HepG2 (cell line): ENCODE results near the gene SNIP1. TPM values are rescaled to one million over a fixed set of nuclear protein-coding genes. Genes with fewer than 3 reads are reported as not detected.

ENCODE experiments used
- BCL3 ChIP-seq: sonication (generic); formaldehyde crosslinking; IDR thresholded peaks from 2 replicates; pipeline ENCODE4 v1.5.1; 2020; ENCODE audit warnings: mild to moderate bottlenecking, missing genetic modification reagents, moderate library complexity
- FOSL2 ChIP-seq: sonication (generic); formaldehyde crosslinking; IDR thresholded peaks from 2 replicates; pipeline ENCODE4 v1.4.0; 2020; ENCODE audit warnings: missing genetic modification reagents
- HINFP ChIP-seq: sonication (generic); formaldehyde crosslinking; IDR thresholded peaks from 2 replicates; pipeline ENCODE4 v1.4.0; 2020; ENCODE audit warnings: low read depth, mild to moderate bottlenecking, missing genetic modification reagents
- HNRNPL ChIP-seq: fragments of 200-400 bp; formaldehyde crosslinking; IDR thresholded peaks from 2 replicates; pipeline ENCODE4 v1.6.1; 2017; ENCODE audit warnings: mild to moderate bottlenecking, low read depth, low read length
- NFIC ChIP-seq: IDR thresholded peaks from 2 replicates; pipeline ENCODE4 v1.6.1; 2012; ENCODE audit warnings: mild to moderate bottlenecking, low read length, inconsistent platforms
- RXRB ChIP-seq: IDR thresholded peaks from 2 replicates; pipeline ENCODE4 v1.6.1; 2016; ENCODE audit warnings: borderline replicate concordance, missing genetic modification reagents, missing compliant biosample characterization
- XRCC5 ChIP-seq: fragments of 200-400 bp; formaldehyde crosslinking; optimal IDR thresholded peaks from 2 replicates; pipeline ENCODE3; 2017; ENCODE audit warnings: mild to moderate bottlenecking, low read length
- ZNF225 ChIP-seq: sonication (generic); formaldehyde crosslinking; IDR thresholded peaks from 2 replicates; pipeline ENCODE4 v1.4.0; 2020; ENCODE audit warnings: mild to moderate bottlenecking, missing genetic modification reagents
- ZNF629 ChIP-seq: sonication (generic); formaldehyde crosslinking; conservative IDR thresholded peaks from 2 replicates; pipeline ENCODE4 v1.5.0; 2020; ENCODE audit warnings: missing genetic modification reagents
- ZNF644 ChIP-seq: IDR thresholded peaks from 2 replicates; pipeline ENCODE4 v1.6.1; 2016; ENCODE audit warnings: low read depth
- ZNF777 ChIP-seq: sonication (generic); formaldehyde crosslinking; IDR thresholded peaks from 2 replicates; pipeline ENCODE4 v1.4.0; 2020; ENCODE audit warnings: missing genetic modification reagents
- polyA plus RNA-seq, 8 experiments: library from polyadenylated mRNA; depleted of rRNA in 3 of 8; stranded (reverse) in 7 of 8; unstranded in 1 of 8; fragments of >200 nt; fragmentation: Illumina TruSeq in 4 of 8; extraction: Trizol in 4 of 8; gene quantifications; 2 replicates each; pipeline versions ENCODE4 v1.2.1 to v1.2.3, GENCODE V29; 2011 to 2016; ENCODE audit warnings: low read depth in 4 of 8, missing spikeins in 1 of 8, mixed read lengths in 1 of 8; ENCODE audit not compliant: insufficient read depth in 1 of 8
- total RNA-seq, 5 experiments: library from RNA; depleted of rRNA; stranded (reverse); fragments of >200 nt; fragmentation: Illumina TruSeq; extraction: Trizol; gene quantifications; 2 replicates each; pipeline ENCODE4 v1.2.3, GENCODE V29; 2016; ENCODE audit warnings: low read depth in 1 of 5
- TF ChIP-seq, protein P1 (sequence below): sonication (generic); formaldehyde crosslinking; IDR thresholded peaks from 2 replicates; pipeline ENCODE4 v1.5.1; 2020; ENCODE audit warnings: mild to moderate bottlenecking, missing genetic modification reagents, moderate library complexity
- TF ChIP-seq, protein P2 (sequence below): sonication (generic); formaldehyde crosslinking; IDR thresholded peaks from one replicate; pipeline ENCODE4 v1.5.1; 2020; ENCODE audit warnings: mild to moderate bottlenecking, missing genetic modification reagents; ENCODE audit errors: not compliant biosample characterization

Gene SNIP1
- total and polyA plus RNA-seq, 2 of the 13 experiments (the other 11 are each of a cell fraction or from before 2014, with no cell fraction given): 5.5 to 11.2 TPM

- TF ChIP-seq, protein P1, sequence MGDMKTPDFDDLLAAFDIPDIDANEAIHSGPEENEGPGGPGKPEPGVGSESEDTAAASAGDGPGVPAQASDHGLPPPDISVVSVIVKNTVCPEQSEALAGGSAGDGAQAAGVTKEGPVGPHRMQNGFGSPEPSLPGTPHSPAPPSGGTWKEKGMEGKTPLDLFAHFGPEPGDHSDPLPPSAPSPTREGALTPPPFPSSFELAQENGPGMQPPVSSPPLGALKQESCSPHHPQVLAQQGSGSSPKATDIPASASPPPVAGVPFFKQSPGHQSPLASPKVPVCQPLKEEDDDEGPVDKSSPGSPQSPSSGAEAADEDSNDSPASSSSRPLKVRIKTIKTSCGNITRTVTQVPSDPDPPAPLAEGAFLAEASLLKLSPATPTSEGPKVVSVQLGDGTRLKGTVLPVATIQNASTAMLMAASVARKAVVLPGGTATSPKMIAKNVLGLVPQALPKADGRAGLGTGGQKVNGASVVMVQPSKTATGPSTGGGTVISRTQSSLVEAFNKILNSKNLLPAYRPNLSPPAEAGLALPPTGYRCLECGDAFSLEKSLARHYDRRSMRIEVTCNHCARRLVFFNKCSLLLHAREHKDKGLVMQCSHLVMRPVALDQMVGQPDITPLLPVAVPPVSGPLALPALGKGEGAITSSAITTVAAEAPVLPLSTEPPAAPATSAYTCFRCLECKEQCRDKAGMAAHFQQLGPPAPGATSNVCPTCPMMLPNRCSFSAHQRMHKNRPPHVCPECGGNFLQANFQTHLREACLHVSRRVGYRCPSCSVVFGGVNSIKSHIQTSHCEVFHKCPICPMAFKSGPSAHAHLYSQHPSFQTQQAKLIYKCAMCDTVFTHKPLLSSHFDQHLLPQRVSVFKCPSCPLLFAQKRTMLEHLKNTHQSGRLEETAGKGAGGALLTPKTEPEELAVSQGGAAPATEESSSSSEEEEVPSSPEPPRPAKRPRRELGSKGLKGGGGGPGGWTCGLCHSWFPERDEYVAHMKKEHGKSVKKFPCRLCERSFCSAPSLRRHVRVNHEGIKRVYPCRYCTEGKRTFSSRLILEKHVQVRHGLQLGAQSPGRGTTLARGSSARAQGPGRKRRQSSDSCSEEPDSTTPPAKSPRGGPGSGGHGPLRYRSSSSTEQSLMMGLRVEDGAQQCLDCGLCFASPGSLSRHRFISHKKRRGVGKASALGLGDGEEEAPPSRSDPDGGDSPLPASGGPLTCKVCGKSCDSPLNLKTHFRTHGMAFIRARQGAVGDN (CRISPR knock-in tag): peak; percentile 51
- peak; percentile 50; the same call in 1 of the 2 replicates for TF ChIP-seq BCL3
- no peak for TF ChIP-seq NFIC
- TF ChIP-seq XRCC5: peak; percentile 48
- TF ChIP-seq, protein P2, sequence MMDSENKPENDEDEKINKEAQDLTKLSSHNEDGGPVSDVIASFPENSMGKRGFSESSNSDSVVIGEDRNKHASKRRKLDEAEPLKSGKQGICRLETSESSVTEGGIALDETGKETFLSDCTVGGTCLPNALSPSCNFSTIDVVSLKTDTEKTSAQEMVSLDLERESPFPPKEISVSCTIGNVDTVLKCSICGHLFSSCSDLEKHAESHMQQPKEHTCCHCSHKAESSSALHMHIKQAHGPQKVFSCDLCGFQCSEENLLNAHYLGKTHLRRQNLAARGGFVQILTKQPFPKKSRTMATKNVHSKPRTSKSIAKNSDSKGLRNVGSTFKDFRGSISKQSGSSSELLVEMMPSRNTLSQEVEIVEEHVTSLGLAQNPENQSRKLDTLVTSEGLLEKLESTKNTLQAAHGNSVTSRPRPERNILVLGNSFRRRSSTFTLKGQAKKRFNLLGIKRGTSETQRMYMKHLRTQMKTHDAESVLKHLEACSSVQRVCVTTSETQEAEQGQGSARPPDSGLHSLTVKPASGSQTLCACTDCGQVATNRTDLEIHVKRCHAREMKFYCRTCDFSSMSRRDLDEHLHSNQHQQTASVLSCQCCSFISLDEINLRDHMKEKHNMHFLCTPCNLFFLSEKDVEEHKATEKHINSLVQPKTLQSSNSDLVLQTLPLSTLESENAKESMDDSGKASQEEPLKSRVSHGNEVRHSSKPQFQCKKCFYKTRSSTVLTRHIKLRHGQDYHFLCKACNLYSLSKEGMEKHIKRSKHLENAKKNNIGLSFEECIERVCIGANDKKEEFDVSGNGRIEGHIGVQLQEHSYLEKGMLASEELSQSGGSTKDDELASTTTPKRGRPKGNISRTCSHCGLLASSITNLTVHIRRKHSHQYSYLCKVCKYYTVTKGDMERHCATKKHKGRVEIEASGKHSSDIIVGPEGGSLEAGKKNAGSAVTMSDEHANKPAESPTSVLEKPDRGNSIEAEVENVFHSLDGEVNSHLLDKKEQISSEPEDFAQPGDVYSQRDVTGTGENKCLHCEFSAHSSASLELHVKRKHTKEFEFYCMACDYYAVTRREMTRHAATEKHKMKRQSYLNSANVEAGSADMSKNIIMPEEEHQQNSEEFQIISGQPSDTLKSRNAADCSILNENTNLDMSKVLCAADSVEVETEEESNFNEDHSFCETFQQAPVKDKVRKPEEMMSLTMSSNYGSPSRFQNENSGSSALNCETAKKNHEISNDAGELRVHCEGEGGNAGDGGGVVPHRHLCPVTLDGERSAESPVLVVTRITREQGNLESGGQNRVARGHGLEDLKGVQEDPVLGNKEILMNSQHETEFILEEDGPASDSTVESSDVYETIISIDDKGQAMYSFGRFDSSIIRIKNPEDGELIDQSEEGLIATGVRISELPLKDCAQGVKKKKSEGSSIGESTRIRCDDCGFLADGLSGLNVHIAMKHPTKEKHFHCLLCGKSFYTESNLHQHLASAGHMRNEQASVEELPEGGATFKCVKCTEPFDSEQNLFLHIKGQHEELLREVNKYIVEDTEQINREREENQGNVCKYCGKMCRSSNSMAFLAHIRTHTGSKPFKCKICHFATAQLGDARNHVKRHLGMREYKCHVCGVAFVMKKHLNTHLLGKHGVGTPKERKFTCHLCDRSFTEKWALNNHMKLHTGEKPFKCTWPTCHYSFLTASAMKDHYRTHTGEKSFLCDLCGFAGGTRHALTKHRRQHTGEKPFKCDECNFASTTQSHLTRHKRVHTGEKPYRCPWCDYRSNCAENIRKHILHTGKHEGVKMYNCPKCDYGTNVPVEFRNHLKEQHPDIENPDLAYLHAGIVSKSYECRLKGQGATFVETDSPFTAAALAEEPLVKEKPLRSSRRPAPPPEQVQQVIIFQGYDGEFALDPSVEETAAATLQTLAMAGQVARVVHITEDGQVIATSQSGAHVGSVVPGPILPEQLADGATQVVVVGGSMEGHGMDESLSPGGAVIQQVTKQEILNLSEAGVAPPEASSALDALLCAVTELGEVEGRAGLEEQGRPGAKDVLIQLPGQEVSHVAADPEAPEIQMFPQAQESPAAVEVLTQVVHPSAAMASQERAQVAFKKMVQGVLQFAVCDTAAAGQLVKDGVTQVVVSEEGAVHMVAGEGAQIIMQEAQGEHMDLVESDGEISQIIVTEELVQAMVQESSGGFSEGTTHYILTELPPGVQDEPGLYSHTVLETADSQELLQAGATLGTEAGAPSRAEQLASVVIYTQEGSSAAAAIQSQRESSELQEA (CRISPR knock-in tag): peak; percentile 54
- no peak for TF ChIP-seq ZNF225
- no peak for TF ChIP-seq HNRNPL
- TF ChIP-seq ZNF629 (CRISPR knock-in tag): no peak
- TF ChIP-seq ZNF777 (CRISPR knock-in tag): no peak
- peak; percentile 52 for TF ChIP-seq FOSL2 (CRISPR knock-in tag)
- no peak for TF ChIP-seq ZNF644 (CRISPR knock-in tag)
- peak; percentile 27; the same call in 1 of the 2 replicates for TF ChIP-seq RXRB (CRISPR knock-in tag)
- peak; percentile 44; the same call in 1 of the 2 replicates for TF ChIP-seq HINFP (CRISPR knock-in tag)
These were observed 67.1 kb downstream of the SNIP1 start (continued) for GRCh38 chr1:37486680-37487618.
